Stimulated activated CD4-positive, alpha-beta T cell treated with anti-CD3 and anti-CD28 coated beads, TNF-alpha, amount 100 ng/mL, for 4 hours (primary cell): ENCODE data around the gene TBC1D16.

ENCODE experiments used
- DNase-seq, 3 experiments: peaks; one replicate each; pipeline ENCODE4 v3.0.0-alpha.2; 2020; ENCODE audit warnings: low read depth in 3 of 3

TBC1D16 gene, protein sequence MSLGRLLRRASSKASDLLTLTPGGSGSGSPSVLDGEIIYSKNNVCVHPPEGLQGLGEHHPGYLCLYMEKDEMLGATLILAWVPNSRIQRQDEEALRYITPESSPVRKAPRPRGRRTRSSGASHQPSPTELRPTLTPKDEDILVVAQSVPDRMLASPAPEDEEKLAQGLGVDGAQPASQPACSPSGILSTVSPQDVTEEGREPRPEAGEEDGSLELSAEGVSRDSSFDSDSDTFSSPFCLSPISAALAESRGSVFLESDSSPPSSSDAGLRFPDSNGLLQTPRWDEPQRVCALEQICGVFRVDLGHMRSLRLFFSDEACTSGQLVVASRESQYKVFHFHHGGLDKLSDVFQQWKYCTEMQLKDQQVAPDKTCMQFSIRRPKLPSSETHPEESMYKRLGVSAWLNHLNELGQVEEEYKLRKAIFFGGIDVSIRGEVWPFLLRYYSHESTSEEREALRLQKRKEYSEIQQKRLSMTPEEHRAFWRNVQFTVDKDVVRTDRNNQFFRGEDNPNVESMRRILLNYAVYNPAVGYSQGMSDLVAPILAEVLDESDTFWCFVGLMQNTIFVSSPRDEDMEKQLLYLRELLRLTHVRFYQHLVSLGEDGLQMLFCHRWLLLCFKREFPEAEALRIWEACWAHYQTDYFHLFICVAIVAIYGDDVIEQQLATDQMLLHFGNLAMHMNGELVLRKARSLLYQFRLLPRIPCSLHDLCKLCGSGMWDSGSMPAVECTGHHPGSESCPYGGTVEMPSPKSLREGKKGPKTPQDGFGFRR

DNA sequence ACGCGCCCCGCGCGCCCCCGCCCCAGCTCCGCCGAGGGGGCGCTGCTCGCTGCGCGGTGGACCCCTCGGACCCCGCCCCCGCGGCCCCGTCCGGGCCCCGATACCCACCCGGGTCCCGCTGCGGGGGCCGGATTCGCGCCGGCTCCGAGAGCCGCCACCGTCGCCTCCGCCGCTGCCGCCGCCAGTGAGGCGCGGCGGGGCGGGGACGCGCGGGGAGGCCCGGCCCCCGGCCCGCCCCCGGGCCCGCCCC, at the start of gene TBC1D16:
TSS of gene TBC1D16 (minus strand) at position 186 of the 250 bp plus-strand sequence. CDS start 22,325 bp downstream, outside the sequence.
- peak in 1 of 3 experiments; percentile 34 for DNase-seq

GRCh38 chr17:80084773-80085172, 49.1 kb upstream of the TBC1D16 start:
- DNase-seq = no peak

DNA sequence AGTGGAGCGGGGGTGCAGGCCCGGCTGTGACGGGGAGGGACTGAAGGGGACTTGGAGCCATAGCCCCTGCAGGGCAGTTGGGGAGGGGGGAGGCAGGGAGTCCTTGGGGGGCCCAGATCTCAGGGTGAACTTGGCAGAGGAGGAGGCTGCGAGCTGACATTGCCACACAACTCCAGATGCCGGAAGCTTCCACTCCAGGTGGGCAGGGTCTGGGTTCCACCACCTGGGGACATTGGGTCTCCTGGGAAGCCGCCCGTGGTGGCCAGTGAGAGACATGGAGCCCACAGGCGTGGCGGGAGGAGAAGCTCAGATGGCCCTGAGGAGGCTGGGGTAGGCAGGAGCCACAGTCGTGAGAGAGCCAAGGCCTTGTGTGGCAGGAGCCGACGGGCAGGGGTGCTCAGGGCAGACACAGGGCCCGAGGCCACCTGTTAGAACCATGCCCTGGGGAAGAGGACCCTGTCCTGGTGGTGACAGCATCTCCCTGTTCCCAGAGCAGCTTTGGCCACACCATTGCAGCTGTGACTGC, 47.5 kb upstream of the TBC1D16 start:
- no peak for DNase-seq

GRCh38 chr17:80082403-80083135, 46.9 kb upstream of the TBC1D16 start:
- DNase-seq = peak in 2 of 3 experiments; percentile 34 to 38

- no peak for DNase-seq
These were observed 45.9 kb upstream of the TBC1D16 start for GRCh38 chr17:80081596-80081995.

DNA sequence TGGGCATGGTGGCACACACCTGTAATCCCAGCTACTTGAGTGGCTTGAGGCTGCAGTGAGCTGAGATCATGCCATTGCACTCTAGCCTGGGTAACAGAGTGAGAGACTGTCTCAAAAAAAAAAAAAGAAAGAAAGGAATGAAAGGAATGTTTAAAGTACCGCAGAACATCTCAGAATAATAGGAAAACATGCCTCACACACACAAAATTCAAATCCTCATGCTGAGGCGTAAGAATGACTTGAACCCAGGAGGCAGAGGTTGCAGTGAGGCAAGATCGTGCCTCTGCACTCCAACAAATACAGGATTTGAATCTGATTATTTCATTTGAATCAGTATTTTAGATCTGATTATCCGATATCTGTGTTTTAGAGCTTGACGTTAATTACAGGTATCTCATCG, 44.4 kb upstream of the TBC1D16 start:
- no peak for DNase-seq

GRCh38 chr17:80072410-80072809, 36.7 kb upstream of the TBC1D16 start:
- DNase-seq = no peak

DNA sequence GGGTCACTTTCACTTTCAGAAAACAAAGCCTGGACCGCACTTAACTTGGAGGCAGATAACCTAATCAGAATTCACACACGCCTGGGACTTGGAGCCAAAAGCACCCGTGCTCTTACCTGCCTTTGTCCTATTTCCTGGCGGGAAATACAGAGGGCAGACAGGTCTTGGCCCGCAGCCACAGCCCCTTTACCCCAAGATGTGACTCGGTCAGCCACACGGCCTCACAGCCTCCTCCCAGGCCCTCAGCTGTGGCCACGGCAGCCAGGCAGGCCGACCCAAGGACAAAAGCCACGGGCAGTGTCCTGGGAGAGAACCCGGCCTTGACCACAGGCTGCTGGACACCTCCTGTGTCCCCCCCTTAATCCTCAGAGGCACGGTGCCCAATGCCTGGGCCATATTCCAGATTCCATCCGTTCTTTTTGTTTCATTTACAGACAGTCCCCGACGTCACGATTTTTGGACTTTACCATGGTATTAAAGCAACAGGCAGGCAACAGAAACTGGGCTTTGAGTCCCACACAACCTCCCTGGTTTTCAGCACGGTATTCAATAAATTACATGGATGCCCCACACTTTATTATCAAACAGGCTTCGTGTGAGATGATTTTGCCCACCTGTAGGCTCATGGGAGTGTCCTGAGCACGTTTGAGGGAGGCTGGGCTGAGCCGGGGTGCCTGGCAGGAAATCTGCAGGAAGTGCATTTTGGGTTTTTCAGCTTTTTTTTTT, 35.6 kb upstream of the TBC1D16 start:
- DNase-seq = no peak

DNA sequence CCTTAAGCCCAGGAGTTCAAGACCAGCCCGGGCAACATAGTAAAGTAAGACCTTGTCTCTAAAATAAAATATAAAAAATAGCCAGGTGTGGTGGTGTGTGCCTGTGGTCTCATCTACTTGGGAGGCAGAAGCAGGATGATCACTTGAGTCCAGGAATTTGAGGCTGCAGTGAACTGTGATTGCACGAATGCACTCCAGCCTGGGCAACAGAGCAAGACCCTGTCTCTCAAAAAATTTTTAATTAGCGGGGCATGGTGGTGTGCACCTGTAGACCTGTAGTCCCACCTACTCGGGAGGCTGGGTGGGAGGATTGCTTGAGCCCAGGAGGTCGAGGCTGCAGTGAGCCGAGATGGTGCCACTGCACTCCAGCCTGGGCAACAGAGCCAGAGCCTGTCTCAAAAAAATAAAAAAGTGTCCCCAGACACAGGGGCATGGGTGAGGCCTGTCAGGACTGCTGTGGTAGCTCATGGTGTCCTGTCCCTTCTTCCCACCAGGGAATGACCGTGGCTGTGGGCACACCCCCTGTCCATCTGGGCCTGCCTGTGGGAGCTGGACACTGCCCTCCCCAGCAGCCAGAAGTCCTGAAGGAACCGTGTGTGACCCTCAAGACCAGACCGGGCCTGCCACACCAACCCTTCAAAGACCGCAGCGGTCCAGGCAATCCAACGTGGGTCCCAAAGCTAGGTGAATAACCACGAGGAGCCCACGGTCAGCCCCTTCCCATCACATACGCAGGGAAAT, 34.9 kb upstream of the TBC1D16 start:
- no peak for DNase-seq

GRCh38 chr17:80068301-80069222, 32.9 kb upstream of the TBC1D16 start:
- DNase-seq = no peak

DNA sequence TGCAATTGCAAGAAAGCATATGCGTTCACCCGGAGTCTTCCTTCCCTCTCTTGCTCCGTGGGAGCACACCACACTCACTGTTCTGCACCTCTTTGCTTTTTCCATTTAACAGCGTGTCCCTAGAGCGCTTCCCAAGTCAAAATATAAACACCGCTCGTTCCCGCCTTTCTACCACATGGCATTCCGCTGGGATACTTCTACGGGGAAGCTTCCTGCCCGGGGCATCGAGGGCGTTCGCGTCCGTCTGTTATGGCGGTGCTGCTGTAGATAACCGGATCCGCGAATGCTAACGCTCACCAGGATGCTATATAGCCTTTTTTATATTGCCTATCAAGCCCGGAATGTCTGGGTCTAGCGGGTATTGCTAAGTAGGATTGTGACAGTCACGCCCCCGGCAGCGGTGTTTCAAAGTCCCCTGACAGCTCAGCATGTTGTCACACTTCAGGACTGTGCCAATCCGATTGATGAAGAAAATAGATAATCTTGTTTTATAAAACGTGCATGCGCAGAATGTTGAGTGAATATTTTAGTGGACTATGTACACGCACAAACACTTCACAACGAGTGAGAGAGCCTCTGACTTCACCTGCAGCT, 31.8 kb upstream of the TBC1D16 start:
- no peak for DNase-seq

DNA sequence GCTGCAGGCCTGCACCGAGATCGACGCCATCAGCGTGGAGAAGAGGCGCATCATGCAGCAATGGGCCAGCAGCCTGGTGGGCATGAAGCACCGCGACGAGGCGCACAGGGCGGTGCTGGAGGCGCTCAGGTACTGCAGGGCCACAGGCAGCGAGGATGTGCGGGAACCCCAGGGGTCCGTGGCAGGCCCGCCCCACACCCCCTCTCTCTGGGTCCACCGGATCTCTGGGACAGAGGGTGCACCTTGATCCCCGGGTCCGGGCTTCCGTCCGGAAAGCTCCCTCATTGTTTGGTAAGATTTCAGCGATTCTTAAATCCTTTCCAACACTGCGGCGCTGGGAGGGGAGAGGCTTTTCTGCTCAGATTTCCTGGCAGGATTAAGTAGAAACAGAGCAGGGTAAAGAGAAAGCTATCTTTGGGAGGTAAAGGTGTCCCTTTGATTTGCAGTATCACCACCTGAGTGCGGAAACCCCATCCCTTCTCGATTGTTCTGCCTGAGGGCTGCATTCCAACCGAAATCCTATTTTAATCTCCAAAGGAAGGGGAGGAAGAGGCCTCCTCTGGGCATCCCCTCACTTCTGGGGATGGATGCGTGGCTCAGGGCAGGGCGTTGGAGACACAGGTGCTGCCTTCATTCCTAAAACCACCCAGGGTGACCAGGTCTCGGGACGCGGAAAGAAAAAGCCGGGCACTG, 30.0 kb upstream of the TBC1D16 start:
- no peak for DNase-seq

DNA sequence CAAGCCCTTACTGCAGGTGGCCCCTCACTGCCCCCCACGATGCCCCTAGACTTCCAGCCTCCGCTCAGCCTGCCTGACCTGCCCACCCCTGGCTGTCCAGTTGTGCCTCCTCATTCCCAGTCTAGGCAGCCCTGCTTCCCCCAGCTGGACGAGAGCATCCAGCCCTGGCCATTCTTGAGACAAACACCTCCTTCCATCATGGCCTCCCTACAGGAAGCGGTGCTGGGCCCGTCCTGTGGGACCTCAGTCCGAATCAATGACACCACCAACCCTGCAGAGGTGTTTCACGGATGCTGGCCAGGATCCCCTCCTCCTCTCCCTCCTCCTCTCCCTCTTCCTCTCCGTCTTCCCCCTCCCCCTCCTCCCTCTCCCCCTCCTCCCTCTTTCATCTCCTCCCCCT, 29.0 kb upstream of the TBC1D16 start:
- DNase-seq = no peak

- DNase-seq = no peak
These were observed 28.3 kb upstream of the TBC1D16 start for GRCh38 chr17:80063830-80064585.

DNA sequence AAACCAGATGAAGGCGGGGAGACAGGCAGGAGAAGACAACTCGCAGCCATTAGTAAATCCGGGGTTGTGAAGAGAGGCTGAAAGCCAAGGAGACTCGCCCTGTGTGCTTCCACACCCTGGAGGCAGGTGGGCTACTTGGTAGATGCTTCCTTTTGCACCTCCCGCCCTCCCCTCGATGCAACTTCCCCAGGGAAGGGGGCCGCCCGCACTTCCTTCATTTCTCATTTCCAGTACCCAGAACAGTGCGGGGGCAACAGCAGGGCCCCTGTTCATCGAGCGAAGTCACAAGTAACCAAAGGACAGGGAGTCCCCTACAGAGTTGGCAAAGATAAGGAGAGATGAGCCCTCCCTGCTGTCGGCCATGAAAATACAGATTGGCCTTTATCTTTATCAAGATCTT, 25.7 kb upstream of the TBC1D16 start:
- DNase-seq = no peak

- DNase-seq = no peak
These were observed 25.0 kb upstream of the TBC1D16 start for GRCh38 chr17:80060644-80061043.

- no peak for DNase-seq
These were observed 22.8 kb upstream of the TBC1D16 start for GRCh38 chr17:80058311-80058955.

DNA sequence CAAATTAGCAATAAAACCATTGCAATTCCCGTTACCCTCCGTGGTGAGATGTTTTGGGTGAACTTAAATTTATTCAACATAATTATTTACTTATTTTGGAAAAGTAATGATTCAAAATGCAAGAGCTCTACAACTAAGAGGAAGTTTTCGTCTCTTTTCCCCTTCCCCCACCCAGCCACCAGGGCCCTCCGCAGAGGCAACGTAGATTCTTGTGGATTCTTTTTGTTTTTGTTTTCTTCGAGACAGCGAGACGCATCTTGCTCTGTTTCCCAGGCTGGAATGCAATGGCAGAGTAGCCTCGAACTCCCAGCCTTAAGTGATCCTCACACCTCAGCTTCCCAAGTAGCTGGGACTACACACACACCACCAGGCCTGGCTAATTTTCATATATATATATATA, 19.9 kb upstream of the TBC1D16 start:
- no peak for DNase-seq
